Heart right ventricle (tissue), 16 donors: Measurements from ENCODE around the gene GLT8D2. TPM values are rescaled to one million over a fixed set of nuclear protein-coding genes. Genes with fewer than 3 reads are reported as not detected.

ENCODE experiments used
- ATAC-seq, 8 donors: fragments of 200-7000 bp; cut with Tn5 transposase; one replicate each; pipeline ENCODE4 v1.9.1; 2020; ENCODE audit warnings: mild to moderate bottlenecking in 8 of 8, moderate library complexity in 8 of 8, moderate number of reproducible peaks in 1 of 8
- DNase-seq, 2 donors: peaks; one replicate each; pipeline ENCODE4 v3.0.0-alpha.2; 2020
- H3K27ac ChIP-seq, 10 donors: fragments of 200-600 bp; sonication (generic) in 2 of 10; one replicate each; pipeline versions ENCODE4 v1.5.0 to v1.8.0; 2020 to 2022; ENCODE audit warnings: mild to moderate bottlenecking in 3 of 10
- H3K27me3 ChIP-seq, 7 donors: fragments of 200-600 bp; one replicate each; pipeline ENCODE4 v1.8.0; 2021 to 2022; ENCODE audit warnings: mild to moderate bottlenecking in 2 of 7
- H3K36me3 ChIP-seq, 9 donors: fragments of 200-600 bp; sonication (generic) in 1 of 9; one replicate each; pipeline versions ENCODE4 v1.5.0 to v1.8.0; 2020 to 2022; ENCODE audit warnings: mild to moderate bottlenecking in 2 of 9
- H3K4me1 ChIP-seq, 9 donors: fragments of 200-600 bp; sonication (generic) in 1 of 9; one replicate each; pipeline versions ENCODE4 v1.5.0 to v1.8.0; 2020 to 2022; ENCODE audit warnings: mild to moderate bottlenecking in 4 of 9
- H3K4me3 ChIP-seq, 10 donors: fragments of 200-600 bp; sonication (generic) in 2 of 10; one replicate each; pipeline versions ENCODE4 v1.5.0 to v1.8.0; 2020 to 2022; ENCODE audit warnings: mild to moderate bottlenecking in 7 of 10, moderate library complexity in 2 of 10
- H3K9me3 ChIP-seq, 11 donors: fragments of 200-600 bp in 10 of 11; sonication (generic) in 2 of 11; one replicate each; pipeline versions ENCODE4 v1.5.0 to v1.8.0; 2013 to 2022; ENCODE audit warnings: mild to moderate bottlenecking in 2 of 11, control low read depth in 1 of 11, moderate library complexity in 1 of 11
- CTCF ChIP-seq, 9 donors: fragments of 200-600 bp; sonication (generic) in 2 of 9; IDR thresholded peaks; one replicate each; pipeline versions ENCODE4 v1.5.0 to v1.8.0; 2021 to 2022; ENCODE audit warnings: antibody characterized with exemption in 9 of 9, mild to moderate bottlenecking in 5 of 9, moderate library complexity in 1 of 9
- whole genome bisulfite sequencing, 2 donors: extraction: QIAGEN DNeasy Blood & Tissue Kit; methylation state at CpG; one replicate each; pipeline ENCODE4 v1.1.7; 2013; ENCODE audit warnings: inconsistent platforms in 1 of 2; 5-methylcytosine and 5-hydroxymethylcytosine counted together
- intact Hi-C, 10 donors: fragments of 100-400 bp; cut with DNase I; formaldehyde crosslinking; loops; one replicate each; pipeline versions ENCODE4 v1.11.1 to v1.14.2; 2022
- polyA plus RNA-seq, 2 donors: library from polyadenylated mRNA; stranded (reverse); fragments of 200-250 nt; gene quantifications; one replicate each; pipeline ENCODE4 v1.2.3, GENCODE V29; 2013
- total RNA-seq, 10 donors: library from RNA; stranded (reverse); fragmentation: NEBNext Ultra II Directional in 3 of 10; extraction: Animal tissue kit (Norgen Biotek cat#: 25700) in 3 of 10; gene quantifications; one replicate each; pipeline versions ENCODE4 v1.2.1 to v1.2.4, GENCODE V29; 2021 to 2023
- donor health status: Arrhythmogenic right ventricular cardiomyopathy.
- donor health status: ischemic (EF 13 %, LVEDD 7.1; RV severe dilation, severe dysfunction).
- donor health status: healthy with polysubstance abuse.
- donor health status: DM: no; HTN: yes; CAD: no.
- donor health status: DM: no; HTN: no; CAD: no.
- donor health status: ischemic (EF 25% LVEDD 6.9; RV normal size, moderate dysfunction).
- donor health status: ischemic (EF 25% LVEDD 5.7; RV mildly dilated, moderate dysfunction).
- donor health status: healthy.
- donor health status: DM: yes; HTN: yes; CAD: no.
- donor health status: Ischemic cardiomyopathy.
- donor health status: ischemic (EF 35%, LVEDD 5.7; RV mildly dilated, moderate dysfunction).
- donor health status: nonischemic (EF 11% LVEDD 7.7; RV severe dilation, severe dysfunction).
- donor health status: DM: yes; HTN: yes; CAD: no.
- donor health status: PGD.
- donor health status: ischemic (EF 29% LVEDD 5.4; RV normal size, mild dysfunction).
- donor health status: nonischemic (EF 23%, LVEDD 6.1; RV moderate dilation, normal function).

GLT8D2 gene
- total and polyA plus RNA-seq, 12 donors, result 3.5 to 16.0 (median 7.8) TPM

- peaks cover 0 to 26% (median 12%) of the 10 kb centered on the region in 9 donors for H3K4me1 ChIP-seq
- peaks cover 0 to 87% (median 17%) of the 10 kb centered on the region in 9 donors for H3K36me3 ChIP-seq
- intact Hi-C loops, result no loop called here
- DNase-seq (no peak), ATAC-seq (peak in 5 of 8 donors; percentile 62 to 91 (median 79))
- no peak for TF ChIP-seq CTCF (IDR thresholded peaks at IDR 0.05)
- H3K9me3 ChIP-seq, result no peaks in the 10 kb centered on the region
- no peaks in the 10 kb centered on the region for H3K27me3 ChIP-seq
- H3K27ac ChIP-seq, result no peak overlapping the region
- 61 to 68% methylated on average over 1 of the region's 1 CpG for WGBS, 2 donors
- H3K4me3 ChIP-seq, result no peak overlapping the region
Observed at GRCh38 chr12:104079024-104079423, 29.0 kb upstream of the GLT8D2 start.

GRCh38 chr12:104073699-104074098, 23.7 kb upstream of the GLT8D2 start:
- intact Hi-C loops, result no loop called here
- 98% methylated on average over 1 of the region's 1 CpG for WGBS, 2 donors

GRCh38 chr12:104072099-104072498, 22.1 kb upstream of the GLT8D2 start:
- Histone ChIP-seq H3K36me3 (peaks cover 0 to 86% (median 25%) of the 10 kb centered on the region in 9 donors), H3K27me3 (no peaks in the 10 kb centered on the region), H3K4me3 (no peak overlapping the region), H3K4me1 (peaks cover 0 to 14% (median 4%) of the 10 kb centered on the region in 9 donors), H3K27ac (no peak overlapping the region), H3K9me3 (no peaks in the 10 kb centered on the region)
- DNase-seq (no peak), ATAC-seq (no peak)
- intact Hi-C loops, result no loop called here
- 95 to 98% methylated on average over 2 of the region's 2 CpGs for WGBS, 2 donors
- no peak for TF ChIP-seq CTCF (IDR thresholded peaks at IDR 0.05)

More at GRCh38 chr12:104073699-104074098, 23.7 kb upstream of the GLT8D2 start:
- no peak overlapping the region for H3K4me3 ChIP-seq
- no peak overlapping the region for H3K27ac ChIP-seq
- TF ChIP-seq CTCF (IDR thresholded peaks at IDR 0.05), result no peak
- H3K27me3 ChIP-seq, result no peaks in the 10 kb centered on the region
- ATAC-seq (no peak), DNase-seq (no peak)
- no peaks in the 10 kb centered on the region for H3K9me3 ChIP-seq
- peaks cover 0 to 2% (median 0%) of the 10 kb centered on the region in 9 donors for H3K4me1 ChIP-seq
- peaks cover 0 to 86% (median 18%) of the 10 kb centered on the region in 9 donors for H3K36me3 ChIP-seq

- peak in 1 of 2 donors; percentile 25 for DNase-seq
- peak; percentile 23 to 56 (median 31) for ATAC-seq
- TF ChIP-seq CTCF (IDR thresholded peaks at IDR 0.05), result no peak
- Histone ChIP-seq H3K27ac (peak overlapping the region; percentile 75 to 97 (median 94)), H3K9me3 (no peaks in the 10 kb centered on the region), H3K27me3 (no peaks in the 10 kb centered on the region), H3K4me1 (peaks cover 0 to 41% (median 29%) of the 10 kb centered on the region in 9 donors), H3K36me3 (peaks cover 0 to 37% (median 19%) of the 10 kb centered on the region in 9 donors), H3K4me3 (peak overlapping the region; percentile 67 to 98 (median 93))
- intact Hi-C loops, result loop anchor here in 8 of 10 donors (2.0 to 10.0 kb wide), 5 partner anchors 42 to 108 kb away; partner anchors contain the start of gene TDG (in 5 of the 8)
- WGBS, 2 donors, result 0 to 1% methylated on average over 41 of the region's 41 CpGs
Observed at GRCh38 chr12:104064842-104065427, 14.9 kb upstream of the GLT8D2 start.
